Measurements from ENCODE around the gene DRC7.
A peak's percentile ranks its signal among the peaks of the same experiment; 100 is the strongest.

- 0 out of 2 replicates have a peak, but pooled peaks have one; percentile 43 for TF ChIP-seq POLR2A (IDR thresholded peaks at IDR 0.05; ENCODE audit: low read depth, low read length)
- TF ChIP-seq POLR2AphosphoS5 (IDR thresholded peaks at IDR 0.05; ENCODE audit: low read depth, low read length) = peak; percentile 58; the same call in 1 of the 2 replicates
- 0 out of 2 replicates have a peak, but pooled peaks have one; percentile 38 for TF ChIP-seq TAF1 (IDR thresholded peaks at IDR 0.05; ENCODE audit: low read depth, low read length)
- TF ChIP-seq PAX5 (IDR thresholded peaks at IDR 0.05; ENCODE audit: insufficient read depth, low read length, severe bottlenecking) = peak; percentile 85
- TF ChIP-seq SPI1 (IDR thresholded peaks at IDR 0.05; ENCODE audit: low read depth, low read length) = no peak
- peak; percentile 84 for TF ChIP-seq POU2F2 (IDR thresholded peaks at IDR 0.05; ENCODE audit: low read depth, low read length)
Measured at GRCh38 chr16:57689762-57690558, 4.6 kb upstream of the DRC7 start.
